AG08395 (cell line): ENCODE measurements around the gene WSCD2.

Experiments
- DNase-seq: peaks from one replicate; pipeline ENCODE4 v3.0.0; 2012; ENCODE audit warnings: mixed read lengths, low spot score

WSCD2 gene

DNA sequence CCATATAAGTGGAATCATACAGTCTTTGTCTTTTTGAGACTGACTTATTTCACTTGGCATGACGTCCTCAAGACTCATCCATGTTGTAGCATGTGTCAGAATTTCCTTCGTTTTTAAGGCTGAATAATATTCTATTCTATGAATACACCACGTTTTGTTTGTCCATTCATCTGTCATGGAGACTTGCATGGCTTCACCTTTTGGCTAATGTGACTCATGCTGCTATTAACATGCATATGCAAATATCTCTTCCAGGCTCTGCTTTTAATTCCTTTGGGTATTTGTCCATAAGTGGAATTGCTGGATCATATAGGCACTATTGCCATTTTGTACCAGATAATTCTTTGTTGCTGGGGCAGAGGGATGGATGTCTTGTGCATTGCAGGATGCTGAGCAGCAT lies 19.6 kb upstream of the WSCD2 start:
- DNase-seq = no peak

DNA sequence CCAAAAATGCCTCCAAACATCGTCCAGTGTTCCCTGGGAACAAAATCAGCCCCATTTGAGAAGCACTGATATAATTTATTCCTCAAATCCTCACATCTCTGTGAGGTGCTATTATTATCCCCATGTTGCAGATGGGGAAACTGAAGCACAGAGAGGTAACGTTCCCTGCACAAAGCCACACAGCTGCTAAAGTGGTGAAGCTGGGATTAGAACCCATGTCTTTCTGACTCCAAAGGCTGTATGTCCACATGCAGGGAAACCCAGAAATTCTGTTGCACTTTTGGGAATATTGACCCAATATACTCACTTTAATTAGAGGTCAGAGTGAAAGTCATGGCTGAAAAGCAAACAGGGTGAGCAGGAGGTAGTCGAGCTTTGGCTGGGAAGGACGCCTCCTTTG lies 19.1 kb upstream of the WSCD2 start:
- no peak for DNase-seq

DNA sequence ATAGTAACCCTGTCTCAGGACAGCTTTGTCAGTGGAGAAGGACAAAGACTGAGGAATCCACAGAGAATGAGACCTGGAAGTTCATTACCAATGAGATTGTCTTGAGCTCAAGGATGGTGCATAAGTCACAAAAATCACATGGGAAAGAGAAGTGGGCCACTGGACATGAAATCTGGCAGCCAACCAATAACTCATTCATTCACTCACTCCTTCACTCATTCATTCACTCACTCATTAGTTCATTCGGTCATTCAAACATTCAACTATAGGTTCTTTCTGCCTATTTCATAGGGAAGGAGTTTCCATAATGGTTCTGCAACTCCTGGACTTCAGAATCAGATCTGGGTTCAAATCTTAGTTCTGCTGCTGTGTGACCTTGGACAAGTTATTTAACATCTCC lies 18.2 kb upstream of the WSCD2 start:
- DNase-seq = no peak

DNA sequence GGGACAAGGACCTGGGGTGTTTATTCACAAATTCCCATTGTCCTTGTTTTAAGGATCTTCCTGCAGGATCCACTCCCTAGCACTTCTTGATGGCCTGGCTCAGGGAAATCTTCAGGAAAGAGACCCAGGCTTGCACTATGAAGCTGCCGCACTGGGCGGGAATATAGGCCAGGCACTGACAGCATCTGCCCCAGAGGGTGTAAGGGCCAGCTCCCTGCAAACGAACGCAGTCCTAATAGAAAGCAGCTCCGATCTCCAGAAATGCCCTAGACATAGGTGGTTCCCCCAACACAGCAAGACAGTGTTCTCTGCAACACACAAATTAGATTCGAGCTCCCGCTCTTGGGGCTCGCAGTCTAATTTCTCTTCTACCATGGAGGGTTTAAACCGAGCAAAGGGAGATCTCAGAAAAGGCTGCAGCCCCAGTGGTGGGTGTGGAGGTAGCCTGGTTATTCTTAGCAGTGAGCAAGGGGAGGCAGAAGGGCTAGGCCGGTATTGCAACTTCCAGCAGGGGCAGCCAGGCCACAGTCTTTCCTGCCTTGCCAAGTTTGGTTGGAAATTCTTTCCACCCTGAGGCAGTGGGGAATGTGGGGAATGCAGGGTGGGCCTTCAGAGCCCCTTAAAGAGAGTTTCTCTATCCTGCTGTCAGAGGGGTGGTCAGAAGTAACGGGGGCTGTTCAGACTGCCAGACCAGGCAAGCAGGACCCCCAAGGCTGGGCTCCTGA lies 16.1 kb upstream of the WSCD2 start:
- DNase-seq = no peak

DNA sequence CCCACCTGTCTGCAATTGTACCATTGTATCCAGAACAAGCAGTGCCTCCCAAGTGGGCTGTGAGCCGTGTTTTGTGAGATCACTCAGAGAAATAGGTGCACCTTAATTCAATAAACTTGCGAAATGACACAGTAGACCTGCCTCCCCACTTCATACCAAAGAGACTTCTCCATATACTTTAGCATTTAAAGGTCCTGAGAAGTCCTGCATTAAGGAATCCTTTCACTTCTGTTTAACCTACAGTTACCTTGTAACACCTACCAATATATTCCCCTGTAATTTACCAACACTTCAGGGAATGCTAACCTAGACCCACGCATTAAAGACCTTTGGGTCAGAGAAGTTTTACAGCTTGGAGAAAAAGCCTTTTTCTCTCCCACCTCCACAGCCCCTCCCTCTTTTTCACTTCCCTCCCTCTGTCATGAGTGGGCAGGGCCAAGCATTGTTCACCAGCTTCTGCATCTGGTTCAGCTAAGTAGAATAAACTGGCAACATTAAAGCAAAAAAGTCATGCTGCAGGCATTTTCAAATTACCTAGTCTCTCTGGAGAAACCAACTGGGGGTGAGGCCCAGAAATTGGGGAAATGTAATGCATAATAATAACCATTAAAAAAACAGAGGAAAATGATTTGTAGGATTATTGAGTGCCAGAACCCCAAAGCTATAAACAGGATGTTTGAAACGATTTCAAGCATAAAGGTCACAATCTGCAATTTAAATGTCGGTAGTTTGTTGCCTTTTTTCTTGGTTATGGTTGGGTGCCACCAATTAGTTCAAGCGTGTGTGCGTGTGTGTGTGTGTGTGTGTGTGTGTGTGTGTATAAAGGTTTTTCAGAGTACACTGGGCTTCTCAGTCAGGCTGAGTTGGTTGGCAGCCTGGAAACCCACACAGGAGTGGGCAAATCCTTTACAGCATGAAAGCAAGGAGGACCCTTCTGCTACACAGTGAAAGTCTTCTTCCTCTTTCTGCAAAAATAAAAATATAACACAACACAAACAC lies 13.7 kb upstream of the WSCD2 start:
- no peak for DNase-seq

DNA sequence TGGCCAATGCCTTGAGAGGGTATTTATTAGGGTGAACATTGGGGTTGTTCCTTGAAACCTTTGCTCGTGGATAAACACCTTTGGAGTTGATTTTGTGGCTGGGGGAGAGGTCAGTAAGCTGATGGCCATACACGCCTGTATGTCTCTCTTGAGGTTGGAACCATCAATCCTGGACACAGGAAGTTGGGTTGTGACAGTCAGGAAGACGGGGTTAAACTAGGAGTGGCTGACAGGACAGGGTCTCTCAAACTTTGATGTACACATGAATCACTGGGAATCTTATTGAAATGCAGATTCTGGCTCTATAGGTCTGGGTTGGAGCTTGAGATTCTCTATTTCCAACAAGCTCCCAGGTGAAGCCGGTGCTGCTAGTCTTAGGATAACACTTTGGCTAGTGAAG lies 12.8 kb upstream of the WSCD2 start:
- no peak for DNase-seq

DNA sequence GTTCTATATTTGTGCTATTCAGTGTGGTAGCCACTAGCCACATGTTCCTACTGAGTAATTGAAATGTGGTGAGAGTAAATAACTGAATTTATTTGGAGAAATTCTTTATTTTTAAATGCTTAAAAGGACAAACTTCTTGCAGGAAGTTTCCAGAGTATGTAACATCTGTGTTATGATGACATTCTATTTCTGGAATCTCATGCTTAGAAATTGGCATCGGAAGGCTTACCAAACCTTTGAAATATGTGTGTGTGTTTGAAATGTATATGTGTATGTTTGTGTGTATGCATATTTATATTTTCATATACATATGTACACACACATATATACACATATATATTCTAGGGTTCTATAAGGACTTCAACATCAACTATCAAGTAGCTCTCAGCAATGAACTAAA lies 12.4 kb upstream of the WSCD2 start:
- no peak for DNase-seq

DNA sequence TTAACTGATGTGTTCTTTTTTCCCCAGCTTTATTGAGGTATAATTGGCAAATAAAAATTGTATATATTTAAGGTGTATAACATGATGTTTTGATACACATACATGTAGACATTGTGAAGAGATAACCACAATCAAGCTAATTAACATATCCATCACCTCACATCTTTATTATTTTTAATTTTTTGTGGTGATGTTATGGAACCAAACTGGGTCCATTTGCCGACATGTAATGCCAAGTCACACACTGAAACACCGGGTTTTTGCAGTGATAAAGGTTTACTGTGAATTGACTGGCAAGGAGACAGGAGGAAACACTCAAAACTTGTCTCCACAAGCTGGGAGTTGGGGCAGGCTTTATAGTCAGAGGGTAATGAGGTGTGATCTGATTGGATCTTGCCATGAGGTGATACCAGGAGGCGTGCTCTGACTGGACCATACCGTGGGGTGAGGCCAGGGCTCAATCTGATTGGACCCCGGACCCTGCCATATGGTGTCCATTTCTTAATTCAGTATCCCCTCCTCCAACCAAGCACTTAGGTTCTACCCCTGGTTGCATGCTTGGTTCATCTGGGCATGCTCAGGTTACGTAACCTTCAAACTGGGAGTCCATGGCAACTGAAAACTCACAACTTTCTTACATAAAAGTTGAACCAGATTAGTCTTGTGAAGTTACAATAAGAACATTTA lies 11.8 kb upstream of the WSCD2 start:
- DNase-seq = no peak

DNA sequence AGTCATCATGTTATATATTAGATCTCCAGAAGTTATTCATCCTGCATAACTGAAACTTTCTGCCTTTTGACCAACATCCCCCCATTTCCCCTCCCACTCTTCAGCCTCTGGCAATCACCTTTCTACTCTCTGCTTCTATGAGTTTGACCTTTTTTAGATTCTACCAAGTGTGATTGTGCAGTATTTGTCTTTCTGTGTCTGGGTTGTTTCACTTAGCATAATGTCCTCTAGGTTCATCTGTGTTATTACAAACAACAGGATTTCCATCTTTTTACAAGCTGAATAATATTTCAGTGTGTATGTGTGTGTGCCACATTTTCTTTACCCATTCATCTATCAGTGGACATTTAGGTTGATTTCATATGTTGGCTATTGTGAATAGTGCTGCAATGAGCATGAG lies 11.2 kb upstream of the WSCD2 start:
- DNase-seq = no peak

DNA sequence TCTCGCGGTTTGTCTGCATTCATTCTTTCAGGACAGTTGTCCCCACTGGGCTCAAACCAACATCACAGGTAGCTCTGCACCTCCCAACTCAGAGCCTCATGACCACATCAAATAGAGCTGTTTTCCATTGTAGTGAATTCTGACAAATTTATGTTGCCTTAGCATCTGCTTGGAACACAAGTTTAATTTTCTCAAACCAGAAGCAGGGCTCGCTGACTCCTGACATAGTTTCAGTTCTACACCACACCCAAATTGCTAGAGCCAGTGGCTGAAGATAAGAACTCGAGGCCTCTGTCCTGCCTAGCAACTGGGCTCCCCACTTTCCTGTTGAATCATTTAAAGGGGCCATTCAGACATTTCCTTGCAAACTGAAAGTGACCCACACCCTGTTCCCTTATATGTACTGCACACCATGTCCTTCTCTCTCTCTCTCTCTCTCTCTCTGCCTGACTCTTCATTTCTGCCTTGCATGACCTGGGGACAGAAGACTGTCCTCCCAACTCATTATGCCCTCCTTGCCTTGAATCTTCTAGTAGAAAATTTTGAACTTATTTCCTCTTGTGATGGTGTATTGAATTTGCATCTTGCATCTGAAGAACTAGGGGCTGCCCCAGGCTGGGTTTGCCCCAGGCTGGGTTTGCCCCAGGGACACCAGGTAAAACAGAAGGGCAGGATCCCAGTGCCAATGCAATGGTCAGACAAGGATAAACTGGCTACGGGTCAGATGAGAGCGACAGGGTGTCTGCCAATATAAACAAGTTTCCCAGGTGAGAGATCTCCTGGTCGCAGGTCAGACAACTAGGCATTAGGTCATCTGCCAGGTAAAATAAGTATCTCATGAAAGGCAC lies 9.7 kb upstream of the WSCD2 start:
- no peak for DNase-seq

DNA sequence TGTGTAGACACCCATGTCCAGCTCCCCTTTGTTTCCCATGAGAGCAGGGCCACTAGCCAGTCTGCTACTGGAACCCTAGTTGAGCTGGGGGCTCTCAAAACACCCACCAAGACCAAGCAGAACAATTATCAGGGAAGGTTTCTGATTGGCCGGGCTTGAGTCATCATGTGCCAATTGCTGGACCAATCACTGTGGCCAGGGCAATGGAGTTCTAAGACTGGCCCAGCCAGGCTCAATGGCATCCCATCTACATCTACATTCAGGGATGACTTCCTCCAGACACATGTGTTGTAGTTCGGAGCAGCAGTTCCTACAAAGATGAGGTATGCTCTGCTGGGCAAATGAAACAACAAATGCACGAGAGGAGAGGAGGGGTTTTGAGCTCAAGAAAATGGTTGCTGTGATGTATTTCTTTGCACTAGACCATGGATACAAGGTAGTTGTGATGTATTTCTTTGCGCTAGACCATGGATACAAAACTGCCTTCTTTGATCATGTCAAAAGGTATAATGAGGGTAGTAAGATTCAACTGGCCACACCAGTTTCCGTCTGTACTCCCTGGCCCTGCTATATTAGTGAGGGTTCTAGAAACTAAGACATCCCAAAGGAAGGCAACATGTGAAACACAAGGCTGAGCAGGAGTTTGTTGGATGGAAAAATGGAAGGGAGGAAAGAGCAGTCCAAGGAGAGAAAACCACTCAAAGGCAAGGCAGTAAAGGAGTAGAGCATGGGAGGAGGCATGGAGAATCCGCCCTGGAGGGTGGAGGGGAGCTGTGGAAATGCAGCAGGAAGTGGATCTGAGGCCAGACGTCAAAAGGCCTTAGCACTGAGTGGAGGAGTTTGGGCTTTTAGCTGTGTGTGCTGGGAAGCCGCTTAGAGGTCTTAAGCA lies 8.9 kb upstream of the WSCD2 start:
- no peak for DNase-seq

DNA sequence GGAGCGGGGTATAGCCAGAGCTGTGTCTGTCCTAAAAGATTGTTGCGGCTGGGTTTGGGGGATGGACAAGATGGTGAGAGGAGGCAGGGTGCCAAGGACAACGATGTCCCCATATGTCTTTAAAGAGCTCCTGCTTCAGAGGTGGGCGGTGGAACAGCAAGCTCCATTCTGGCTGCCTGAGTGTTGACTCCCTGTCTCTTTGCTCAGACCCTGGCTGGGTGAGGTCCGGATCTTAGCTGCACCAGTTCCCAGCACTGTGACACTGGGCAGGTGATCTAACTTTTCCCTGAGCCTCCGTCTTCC lies 8.3 kb upstream of the WSCD2 start:
- no peak for DNase-seq

DNA sequence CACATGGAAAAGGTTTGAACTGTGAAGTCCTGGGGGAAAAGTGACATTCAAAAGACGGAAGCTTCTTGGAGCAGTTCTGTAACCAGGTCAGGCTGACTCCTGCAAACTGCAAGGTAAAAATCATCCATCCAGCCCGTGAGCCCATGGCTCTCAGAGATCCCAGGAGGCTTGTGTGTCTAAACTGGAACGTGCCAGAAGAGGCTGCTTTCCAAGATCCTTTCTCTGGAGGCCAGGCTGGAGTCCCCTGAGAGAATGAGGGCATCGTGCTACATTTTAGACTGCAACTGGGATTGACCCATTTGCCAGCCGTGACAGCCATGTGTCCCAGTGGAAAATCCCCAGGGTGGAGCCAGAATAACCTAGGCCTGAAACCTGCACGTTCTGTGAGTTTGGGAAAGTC lies 7.8 kb upstream of the WSCD2 start:
- DNase-seq = no peak

DNA sequence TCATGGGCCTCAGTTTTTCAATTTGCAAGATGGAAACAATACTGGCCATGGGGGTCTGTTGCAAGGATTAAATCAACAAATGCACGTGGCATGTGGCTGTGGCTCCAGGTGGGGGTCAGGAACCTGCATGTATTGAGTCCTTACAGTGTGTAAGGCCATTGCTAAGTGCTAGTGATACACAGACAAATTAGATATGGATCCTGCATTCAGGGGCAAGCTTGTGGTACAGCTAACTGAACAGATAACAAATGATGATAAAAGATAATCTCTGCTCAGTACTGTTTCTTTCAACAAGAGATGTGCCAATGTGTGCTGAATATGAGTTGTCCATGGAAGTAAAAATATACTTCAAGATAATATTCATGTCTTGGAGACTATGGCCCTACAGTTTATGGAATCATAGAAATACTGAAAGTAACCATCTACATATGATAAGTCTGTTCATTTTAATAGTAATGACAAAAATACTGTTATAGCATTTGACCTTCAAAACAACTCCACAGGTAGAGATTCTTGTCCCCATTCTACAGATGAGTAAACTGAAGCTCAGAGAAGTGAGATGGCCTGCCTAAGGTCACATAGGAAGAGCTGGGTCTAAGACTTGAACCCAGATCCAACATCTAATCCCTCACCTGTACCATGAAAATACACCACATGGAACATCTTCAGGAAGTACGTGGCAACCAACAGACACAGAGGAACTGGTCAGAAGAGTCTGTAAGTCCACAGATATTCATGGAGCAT lies 7.2 kb upstream of the WSCD2 start:
- no peak for DNase-seq

DNA sequence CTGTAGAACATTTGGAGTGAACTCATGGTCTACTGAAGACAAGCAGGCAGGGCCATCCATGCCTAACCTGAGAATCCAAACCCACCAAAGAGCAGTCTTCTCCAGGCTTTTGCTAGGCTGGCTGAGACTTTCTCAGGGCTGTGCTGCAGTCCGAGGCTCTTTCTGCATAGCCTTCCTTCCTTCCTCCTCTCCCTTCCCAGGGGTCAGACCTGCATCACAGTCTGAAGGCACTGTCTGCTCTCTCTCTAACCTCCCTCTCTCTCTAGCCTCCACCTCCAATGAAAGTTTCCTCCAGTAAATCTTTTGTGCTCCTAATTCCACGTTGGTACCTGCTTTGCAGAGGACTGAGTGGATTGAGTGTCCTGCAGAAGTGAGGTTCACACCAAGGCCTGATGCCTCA lies 6.4 kb upstream of the WSCD2 start:
- no peak for DNase-seq

DNA sequence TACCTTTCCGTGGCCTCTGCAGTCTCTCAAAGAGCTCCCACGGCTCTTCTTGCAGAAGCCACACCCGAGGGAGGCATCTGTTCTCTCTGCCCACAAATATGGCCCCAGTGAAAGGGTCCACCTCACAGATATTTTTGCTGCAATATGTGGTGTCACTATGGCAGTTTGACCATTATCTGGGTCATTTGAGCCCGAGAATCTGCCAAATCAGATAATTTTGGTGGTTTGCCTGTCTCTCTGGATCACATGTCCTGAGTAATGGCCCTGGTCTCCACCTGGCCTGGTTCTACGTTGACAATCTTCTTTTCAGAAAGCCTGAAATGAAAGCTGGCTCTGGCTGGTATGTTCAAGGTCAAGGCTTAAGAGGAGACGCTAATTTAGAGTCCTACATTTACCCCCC lies 5.7 kb upstream of the WSCD2 start:
- DNase-seq = no peak

DNA sequence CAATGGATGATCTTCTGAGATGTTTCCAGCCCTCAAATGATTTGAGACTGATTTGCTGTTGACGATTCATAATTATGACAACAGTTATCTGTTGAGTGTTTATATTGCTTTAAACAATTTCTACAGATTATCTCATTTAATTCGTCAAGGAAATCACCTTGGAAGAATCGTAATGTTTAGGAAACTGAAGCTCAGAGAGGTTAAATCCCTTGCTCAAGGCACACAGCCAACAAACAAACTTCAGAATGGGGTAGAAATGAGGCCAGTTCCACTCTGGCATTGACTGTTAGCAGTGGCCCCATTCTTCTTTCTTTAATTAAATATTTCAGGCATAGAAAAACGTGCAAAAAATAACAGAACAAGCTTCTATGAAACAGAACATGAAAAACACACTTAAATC lies 4.0 kb upstream of the WSCD2 start:
- no peak for DNase-seq

DNA sequence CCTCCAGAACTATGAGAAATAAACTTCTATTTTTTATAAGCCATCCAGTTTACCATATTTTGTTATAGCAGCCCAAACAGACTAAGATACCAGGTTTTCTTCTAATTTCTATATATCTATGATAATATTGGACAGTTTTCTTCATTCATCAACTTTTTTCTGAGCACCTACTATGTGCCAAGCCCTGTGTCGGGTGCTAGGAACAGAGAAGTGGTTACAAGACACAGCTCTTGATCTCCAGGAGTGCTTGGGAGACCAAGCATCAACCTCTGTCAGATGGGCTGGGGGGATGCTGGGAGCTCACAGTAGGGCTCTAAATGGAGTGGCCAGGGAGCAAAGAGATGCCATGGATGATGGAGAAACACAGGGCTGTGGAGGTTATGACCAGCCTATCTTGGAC lies 2.9 kb upstream of the WSCD2 start:
- DNase-seq = no peak

DNA sequence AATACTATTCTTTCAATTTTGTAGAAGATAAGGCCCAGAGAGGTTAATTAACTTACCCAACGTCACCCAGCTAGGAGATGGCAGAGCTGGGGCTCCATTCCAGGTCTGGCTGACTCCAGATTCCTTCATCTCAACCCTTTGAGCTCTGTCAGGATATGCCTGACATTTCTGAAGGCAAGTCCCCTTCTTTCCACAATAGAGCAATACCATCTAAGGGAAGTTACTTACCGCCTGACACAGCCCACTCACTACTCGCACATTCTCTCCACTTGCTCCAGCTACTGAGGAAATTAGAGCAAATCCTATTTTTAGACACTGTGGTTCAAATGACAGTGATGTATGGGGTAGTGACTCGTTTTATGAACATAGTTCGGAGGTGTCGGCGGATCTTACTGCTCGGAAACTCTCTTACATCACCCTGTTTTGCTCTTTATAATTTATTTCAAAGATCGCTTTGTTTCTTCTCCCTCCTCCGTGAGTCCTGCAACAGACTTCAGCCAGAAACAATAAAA lies 2.0 kb upstream of the WSCD2 start:
- no peak for DNase-seq

DNA sequence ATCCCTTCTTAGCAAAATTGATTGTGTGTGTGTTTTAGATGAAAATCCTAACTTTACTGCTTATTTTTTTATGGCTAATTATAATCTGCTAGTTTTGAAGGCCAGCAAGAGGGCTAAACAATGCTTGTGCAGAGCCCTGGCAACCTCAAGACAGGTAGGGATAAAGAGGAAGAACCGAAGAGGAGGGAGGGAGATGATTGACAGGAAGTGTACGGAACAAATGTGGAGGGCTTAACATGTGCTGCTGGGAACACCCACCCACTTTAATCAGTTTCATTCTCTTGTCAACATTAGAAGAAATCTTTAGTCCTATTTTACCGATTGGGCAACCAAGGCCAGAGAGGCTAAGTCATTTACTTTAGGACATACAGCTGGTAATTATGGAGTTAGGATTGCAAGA lies 1.4 kb upstream of the WSCD2 start:
- DNase-seq = no peak
